NCI-H345 treated with DMSO at 0.1 percent for 48 hours (cell line): ENCODE measurements around the gene SGSM1.

Source experiments
- DNase-seq: peaks from one replicate; lab custom pipeline; 2025; ENCODE audit not compliant: unreplicated experiment; lab: John Stamatoyannopoulos, UW

Gene SGSM1

GRCh38 chr22:24948356-24949202, 142.6 kb downstream of the SGSM1 start:
- DNase-seq, result no peak

- DNase-seq, result no peak
These were observed 144.4 kb downstream of the SGSM1 start for GRCh38 chr22:24950272-24950902.

- peak; percentile 41 for DNase-seq
These were observed 146.2 kb downstream of the SGSM1 start, which contains the start of gene KIAA1671 for GRCh38 chr22:24951942-24952836. Gene KIAA1671, plus strand, starts transcription at chr22:24952716. Its CDS starts 75,284 bp downstream, at chr22:25028000.

- DNase-seq, result no peak
These were observed 146.9 kb downstream of the SGSM1 start for GRCh38 chr22:24952837-24953383.

- DNase-seq, result no peak
These were observed 147.5 kb downstream of the SGSM1 start for GRCh38 chr22:24953384-24954113.

GRCh38 chr22:24954114-24954463, 148.1 kb downstream of the SGSM1 start:
- DNase-seq, result no peak

- DNase-seq, result no peak
These were observed 148.8 kb downstream of the SGSM1 start for GRCh38 chr22:24954856-24955255.

- no peak for DNase-seq
These were observed 151.0 kb downstream of the SGSM1 start for GRCh38 chr22:24957043-24957442.

- no peak for DNase-seq
These were observed 155.3 kb downstream of the SGSM1 start for GRCh38 chr22:24961217-24961844.

GRCh38 chr22:24962094-24962493, 156.1 kb downstream of the SGSM1 start:
- DNase-seq, result no peak

GRCh38 chr22:24962835-24963234, 156.8 kb downstream of the SGSM1 start:
- DNase-seq, result no peak

- DNase-seq, result no peak
These were observed 158.4 kb downstream of the SGSM1 start for GRCh38 chr22:24964441-24964840.

GRCh38 chr22:24965822-24966626, 160.0 kb downstream of the SGSM1 start:
- no peak for DNase-seq

GRCh38 chr22:24968066-24968561, 162.1 kb downstream of the SGSM1 start:
- DNase-seq, result no peak

- DNase-seq, result no peak
These were observed 163.7 kb downstream of the SGSM1 start for GRCh38 chr22:24969560-24970301.

- DNase-seq, result no peak
These were observed 166.4 kb downstream of the SGSM1 start for GRCh38 chr22:24972369-24972768.

- no peak for DNase-seq
These were observed 167.9 kb downstream of the SGSM1 start for GRCh38 chr22:24973872-24974271.

- DNase-seq, result no peak
These were observed 169.2 kb downstream of the SGSM1 start for GRCh38 chr22:24975125-24975640.
